ENCODE data around the gene ABLIM3. TPM values are rescaled to one million over a fixed set of nuclear protein-coding genes. Genes with fewer than 3 reads are reported as not detected.

ABLIM3 gene
- polyA plus RNA-seq, 1 donor from 2014 or later = 17.7 TPM

- no peaks in the 10 kb centered on the region for H3K79me2 ChIP-seq (replicated peaks; ENCODE audit: insufficient read depth, low read length)
- H3F3A ChIP-seq (ENCODE audit: insufficient read depth, low read length, poor library complexity, severe bottlenecking) = no peaks in the 10 kb centered on the region
- H3K27ac ChIP-seq (ENCODE audit: low read length) = no peak overlapping the region
Measured at GRCh38 chr5:149185067-149185466, 43.8 kb downstream of the ABLIM3 start.

GRCh38 chr5:149186506-149186905 is 45.2 kb downstream of the ABLIM3 start:
- H3K4me3 ChIP-seq (ENCODE audit: low read length) = no peak overlapping the region
- H3F3A ChIP-seq (ENCODE audit: insufficient read depth, low read length, poor library complexity, severe bottlenecking) = no peaks in the 10 kb centered on the region
- H3K9ac ChIP-seq (ENCODE audit: low read length) = no peak overlapping the region
- no peak overlapping the region for H3K4me2 ChIP-seq (ENCODE audit: low read length)
- no peaks in the 10 kb centered on the region for H3K27me3 ChIP-seq (ENCODE audit: insufficient read depth, low read depth, low read length)
- H3K79me2 ChIP-seq (replicated peaks; ENCODE audit: insufficient read depth, low read length) = no peaks in the 10 kb centered on the region
- H3K9me2 ChIP-seq (ENCODE audit: insufficient read depth, low read length) = no peaks in the 10 kb centered on the region
- H3K9me3 ChIP-seq (ENCODE audit: low read length) = no peaks in the 10 kb centered on the region
- H4K20me1 ChIP-seq (ENCODE audit: insufficient read depth) = no peaks in the 10 kb centered on the region
- H2AFZ ChIP-seq (ENCODE audit: low read depth, low read length) = no peak overlapping the region
- no peak overlapping the region for H3K27ac ChIP-seq (ENCODE audit: low read length)
- H3K36me3 ChIP-seq (ENCODE audit: insufficient read depth, low read length) = no peaks in the 10 kb centered on the region
- TF ChIP-seq TAF1 (IDR thresholded peaks at IDR 0.05; ENCODE audit: low read depth) = no peak
- no peak for TF ChIP-seq CTCF (IDR thresholded peaks at IDR 0.05; ENCODE audit: poor library complexity, severe bottlenecking)
- no peak for TF ChIP-seq POLR2AphosphoS5 (IDR thresholded peaks at IDR 0.05)
- TF ChIP-seq EZH2 (IDR thresholded peaks at IDR 0.05; ENCODE audit: borderline replicate concordance, insufficient read depth, low read length, poor library complexity, severe bottlenecking) = no peak
- no peak for TF ChIP-seq MXI1 (conservative IDR thresholded peaks at IDR 0.05; ENCODE audit: poor library complexity, severe bottlenecking)
- no peak for TF ChIP-seq REST (IDR thresholded peaks at IDR 0.05; ENCODE audit: borderline replicate concordance)
- no peak for TF ChIP-seq EP300 (conservative IDR thresholded peaks at IDR 0.05; ENCODE audit: poor library complexity, severe bottlenecking)

More at GRCh38 chr5:149185067-149185466, 43.8 kb downstream of the ABLIM3 start:
- no peak overlapping the region for H3K4me2 ChIP-seq (ENCODE audit: low read length)
- H3K9ac ChIP-seq (ENCODE audit: low read length) = no peak overlapping the region
- no peak overlapping the region for H3K4me3 ChIP-seq (ENCODE audit: low read length)
- no peak for TF ChIP-seq RAD21 (conservative IDR thresholded peaks at IDR 0.05)
- TF ChIP-seq TAF1 (IDR thresholded peaks at IDR 0.05; ENCODE audit: low read depth) = no peak
- no peak for TF ChIP-seq POLR2AphosphoS5 (IDR thresholded peaks at IDR 0.05)
- TF ChIP-seq SMC3 (conservative IDR thresholded peaks at IDR 0.05; ENCODE audit: poor library complexity) = no peak
- no peak for TF ChIP-seq EZH2 (IDR thresholded peaks at IDR 0.05; ENCODE audit: borderline replicate concordance, insufficient read depth, low read length, poor library complexity, severe bottlenecking)
- no peak for TF ChIP-seq MXI1 (conservative IDR thresholded peaks at IDR 0.05; ENCODE audit: poor library complexity, severe bottlenecking)
- TF ChIP-seq EP300 (conservative IDR thresholded peaks at IDR 0.05; ENCODE audit: poor library complexity, severe bottlenecking) = no peak
- no peak for TF ChIP-seq REST (IDR thresholded peaks at IDR 0.05; ENCODE audit: borderline replicate concordance)
- TF ChIP-seq CTCF (IDR thresholded peaks at IDR 0.05; ENCODE audit: poor library complexity, severe bottlenecking) = no peak
- no peaks in the 10 kb centered on the region for H3K9me3 ChIP-seq (ENCODE audit: low read length)
- H3K27me3 ChIP-seq (ENCODE audit: insufficient read depth, low read depth, low read length) = no peaks in the 10 kb centered on the region
- H3K36me3 ChIP-seq (ENCODE audit: insufficient read depth, low read length) = no peaks in the 10 kb centered on the region
- H4K20me1 ChIP-seq (ENCODE audit: insufficient read depth) = no peaks in the 10 kb centered on the region
- H3K9me2 ChIP-seq (ENCODE audit: insufficient read depth, low read length) = no peaks in the 10 kb centered on the region
- H2AFZ ChIP-seq (ENCODE audit: low read depth, low read length) = no peak overlapping the region
